ENCODE results near the gene AQP6.

DNA sequence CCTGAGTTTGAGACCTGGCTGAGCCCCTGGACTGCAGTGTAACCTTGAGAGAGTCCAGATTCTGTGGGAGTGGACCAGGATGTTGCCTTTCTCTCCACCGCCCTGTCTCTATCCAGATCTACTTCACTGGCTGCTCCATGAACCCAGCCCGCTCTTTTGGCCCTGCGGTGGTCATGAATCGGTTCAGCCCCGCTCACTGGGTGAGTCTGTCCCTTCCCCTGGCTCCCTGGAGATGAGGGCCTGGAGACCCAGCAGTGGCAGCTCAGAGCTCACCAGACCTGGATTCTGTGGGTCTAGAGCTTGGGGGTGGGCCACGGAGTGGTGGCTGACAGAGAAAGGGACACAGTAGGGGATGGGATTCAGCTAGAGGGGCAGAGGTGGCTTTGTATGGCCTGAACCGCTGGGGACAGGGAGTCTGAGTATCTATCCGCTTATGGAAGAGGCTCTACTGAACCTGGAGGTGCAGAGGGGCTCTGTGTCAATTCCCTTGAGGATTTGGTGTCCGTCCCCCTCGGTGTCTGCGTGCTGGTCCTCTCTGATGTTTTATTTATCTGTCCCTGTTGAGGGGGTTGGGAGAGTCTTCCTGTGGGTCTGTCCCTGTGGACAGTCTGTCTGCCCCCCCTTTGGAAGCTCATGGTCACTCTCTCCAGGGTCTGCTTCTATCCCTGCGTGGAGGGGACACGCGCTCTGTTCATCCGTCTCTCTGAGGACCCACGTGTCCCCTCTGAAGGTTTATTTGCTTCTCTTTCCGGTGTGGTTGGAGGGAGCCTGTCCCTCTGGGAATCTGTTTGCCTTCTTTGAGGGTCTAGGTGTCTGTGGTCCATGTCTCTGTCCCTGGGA lies 8.6 kb upstream of the AQP6 start:
- TF ChIP-seq GATA2 (IDR thresholded peaks at IDR 0.05; ENCODE audit: low read depth, low read length), result no peak
- no peak for TF ChIP-seq GATA3 (IDR thresholded peaks at IDR 0.05; ENCODE audit: low read depth, low read length)

Data from SH-SY5Y (cell line).